ENCODE data around the gene PIGBOS1.
"Not testable (repeated sequence)": the region's sequence is repeated elsewhere in the genome, so short reads cannot be mapped to it uniquely, and the experiment has no call there.

PIGBOS1 gene

DNA sequence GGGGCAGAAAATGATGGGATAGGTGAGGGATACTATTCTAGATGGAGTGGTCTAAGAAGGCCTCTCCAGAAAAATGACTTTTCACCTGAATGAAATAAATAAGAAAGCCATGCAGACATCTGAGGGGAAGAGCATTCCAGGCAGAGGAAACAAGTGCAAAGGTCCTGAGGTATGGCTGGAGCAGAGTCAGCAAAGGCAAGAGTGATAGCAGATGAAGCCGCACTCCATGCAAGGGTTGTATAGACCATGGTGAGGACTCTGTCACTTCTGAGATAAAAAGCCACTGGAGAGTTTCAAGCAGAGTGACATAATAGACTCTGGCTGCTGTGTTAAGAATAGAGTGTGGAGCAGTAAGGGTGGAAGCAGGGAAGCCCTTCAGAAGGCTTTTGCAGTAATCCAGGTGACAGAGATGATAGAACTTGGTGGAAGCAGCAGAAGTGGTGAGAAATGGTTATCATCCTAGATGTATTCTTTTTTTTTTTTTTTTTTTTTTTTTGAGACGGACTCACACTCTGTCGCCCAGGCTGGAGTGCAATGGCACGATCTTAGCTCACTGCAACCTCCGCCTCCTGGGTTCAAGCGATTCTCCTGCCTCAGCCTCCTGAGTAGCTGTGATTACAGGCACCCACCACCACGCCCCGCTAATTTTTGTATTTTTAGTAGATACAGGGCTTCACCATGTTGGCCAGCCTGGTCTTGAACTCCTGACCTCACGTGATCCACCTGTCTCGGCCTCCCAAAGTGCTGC is 32.3 kb downstream of the PIGBOS1 start:
- not testable (repeated sequence) for H3K9ac ChIP-seq (ENCODE audit: low read depth, low read length, poor library complexity); H2BK12ac ChIP-seq (ENCODE audit: low read length); DNase-seq (ENCODE audit: low spot score); H2BK15ac ChIP-seq (ENCODE audit: low read length); H3K4me2 ChIP-seq (ENCODE audit: insufficient read depth, low read length, poor library complexity, severe bottlenecking); H4K91ac ChIP-seq (ENCODE audit: low read depth, low read length, poor library complexity); H2AK5ac ChIP-seq (ENCODE audit: low read depth, low read length); H3K18ac ChIP-seq (ENCODE audit: low read length); H2AFZ ChIP-seq (ENCODE audit: low read length); H3K4ac ChIP-seq (ENCODE audit: low read length); H3K4me1 ChIP-seq (ENCODE audit: control insufficient read depth in 2 of 2, insufficient read depth in 1 of 2, low read depth in 1 of 2, low read length in 2 of 2); H3K23ac ChIP-seq (ENCODE audit: low read depth, low read length, poor library complexity); H3K9me3 ChIP-seq (replicated peaks in 1 of 2; ENCODE audit: control insufficient read depth in 2 of 2, insufficient read depth in 1 of 2, low read depth in 1 of 2, low read length in 2 of 2); H3K27me3 ChIP-seq (ENCODE audit: control insufficient read depth in 3 of 3, insufficient read depth in 3 of 3, low read depth in 1 of 3, low read length in 3 of 3); H3K27ac ChIP-seq (replicated peaks; ENCODE audit: low read length); H3K4me3 ChIP-seq (ENCODE audit: low read length in 2 of 2); H4K8ac ChIP-seq (ENCODE audit: low read depth, low read length); H2BK120ac ChIP-seq (ENCODE audit: low read depth, low read length); H3K79me1 ChIP-seq (ENCODE audit: low read depth, low read length); H3K36me3 ChIP-seq (replicated peaks in 1 of 2; ENCODE audit: control insufficient read depth in 2 of 2, insufficient read depth in 2 of 2, low read length in 2 of 2); H3K14ac ChIP-seq (ENCODE audit: low read length); H2BK5ac ChIP-seq (ENCODE audit: low read length)
- WGBS, 2 donors (ENCODE audit: extremely low coverage in 2 of 2, insufficient read length in 2 of 2, insufficient replicate concordance in 1 of 2), result no CpG with 5 or more reads among the region's 10 CpGs

DNA sequence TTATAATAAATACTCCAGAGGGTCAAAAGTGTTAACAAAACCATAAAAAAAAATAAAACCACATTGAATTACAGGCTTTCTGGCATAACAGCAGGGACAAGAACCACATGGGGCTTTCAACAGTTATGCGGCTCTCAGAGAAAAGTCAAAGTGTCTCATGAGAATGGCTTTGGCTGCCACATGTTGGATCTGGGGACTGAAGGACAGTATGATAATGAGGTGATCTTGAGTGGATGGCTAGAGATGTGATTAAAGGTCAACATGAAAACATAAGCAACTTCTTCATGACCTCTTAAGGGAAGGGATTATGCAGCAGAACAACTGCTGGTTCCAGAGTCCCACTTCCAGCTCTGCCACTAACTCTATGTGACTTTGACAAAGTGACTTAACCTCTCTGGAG is 34.5 kb downstream of the PIGBOS1 start:
- no CpG with 5 or more reads among the region's 1 CpG for WGBS, 2 donors (ENCODE audit: extremely low coverage in 2 of 2, insufficient read length in 2 of 2, insufficient replicate concordance in 1 of 2)
- Histone ChIP-seq H3K27ac (replicated peaks; ENCODE audit: low read length) (no peak overlapping the region), H3K4me1 (ENCODE audit: control insufficient read depth in 2 of 2, insufficient read depth in 1 of 2, low read depth in 1 of 2, low read length in 2 of 2) (peaks cover 3 to 5% of the 10 kb centered on the region in 2 donors)

GRCh38 chr15:55283379-55284147 is 35.4 kb downstream of the PIGBOS1 start:
- Histone ChIP-seq H4K8ac (ENCODE audit: low read depth, low read length) (no peak overlapping the region), H3K4me3 (ENCODE audit: low read length in 2 of 2) (no peak overlapping the region), H3K9ac (ENCODE audit: low read depth, low read length, poor library complexity) (no peak overlapping the region), H4K91ac (ENCODE audit: low read depth, low read length, poor library complexity) (no peak overlapping the region), H3K27me3 (ENCODE audit: control insufficient read depth in 3 of 3, insufficient read depth in 3 of 3, low read depth in 1 of 3, low read length in 3 of 3) (no peaks in the 10 kb centered on the region), H3K4me2 (ENCODE audit: insufficient read depth, low read length, poor library complexity, severe bottlenecking) (no peak overlapping the region), H3K14ac (ENCODE audit: low read length) (no peak overlapping the region), H2BK12ac (ENCODE audit: low read length) (no peak overlapping the region), H2BK15ac (ENCODE audit: low read length) (no peak overlapping the region), H2BK5ac (ENCODE audit: low read length) (no peak overlapping the region), H2AFZ (ENCODE audit: low read length) (no peak overlapping the region), H3K9me3 (replicated peaks in 1 of 2; ENCODE audit: control insufficient read depth in 2 of 2, insufficient read depth in 1 of 2, low read depth in 1 of 2, low read length in 2 of 2) (no peaks in the 10 kb centered on the region), H3K18ac (ENCODE audit: low read length) (no peak overlapping the region), H3K23ac (ENCODE audit: low read depth, low read length, poor library complexity) (no peak overlapping the region), H3K36me3 (replicated peaks in 1 of 2; ENCODE audit: control insufficient read depth in 2 of 2, insufficient read depth in 2 of 2, low read length in 2 of 2) (no peaks in the 10 kb centered on the region), H3K27ac (replicated peaks; ENCODE audit: low read length) (no peak overlapping the region), H2AK5ac (ENCODE audit: low read depth, low read length) (no peak overlapping the region), H3K79me1 (ENCODE audit: low read depth, low read length) (no peaks in the 10 kb centered on the region), H3K4ac (ENCODE audit: low read length) (no peak overlapping the region), H3K4me1 (ENCODE audit: control insufficient read depth in 2 of 2, insufficient read depth in 1 of 2, low read depth in 1 of 2, low read length in 2 of 2) (no peaks in the 10 kb centered on the region), H2BK120ac (ENCODE audit: low read depth, low read length) (no peak overlapping the region)
- no peak for DNase-seq (ENCODE audit: low spot score)
- no CpG with 5 or more reads among the region's 6 CpGs for WGBS, 2 donors (ENCODE audit: extremely low coverage in 2 of 2, insufficient read length in 2 of 2, insufficient replicate concordance in 1 of 2)

More for the DNA sequence above, 34.5 kb downstream of the PIGBOS1 start:
- Histone ChIP-seq H3K79me1 (ENCODE audit: low read depth, low read length) (no peaks in the 10 kb centered on the region), H2AFZ (ENCODE audit: low read length) (no peak overlapping the region), H2AK5ac (ENCODE audit: low read depth, low read length) (no peak overlapping the region), H4K91ac (ENCODE audit: low read depth, low read length, poor library complexity) (no peak overlapping the region), H3K9me3 (replicated peaks in 1 of 2; ENCODE audit: control insufficient read depth in 2 of 2, insufficient read depth in 1 of 2, low read depth in 1 of 2, low read length in 2 of 2) (no peaks in the 10 kb centered on the region), H3K27me3 (ENCODE audit: control insufficient read depth in 3 of 3, insufficient read depth in 3 of 3, low read depth in 1 of 3, low read length in 3 of 3) (no peaks in the 10 kb centered on the region), H3K23ac (ENCODE audit: low read depth, low read length, poor library complexity) (no peak overlapping the region), H3K9ac (ENCODE audit: low read depth, low read length, poor library complexity) (no peak overlapping the region), H2BK5ac (ENCODE audit: low read length) (no peak overlapping the region), H3K4me2 (ENCODE audit: insufficient read depth, low read length, poor library complexity, severe bottlenecking) (no peak overlapping the region), H2BK12ac (ENCODE audit: low read length) (no peak overlapping the region), H3K18ac (ENCODE audit: low read length) (no peak overlapping the region), H2BK15ac (ENCODE audit: low read length) (no peak overlapping the region), H3K14ac (ENCODE audit: low read length) (no peak overlapping the region), H3K36me3 (replicated peaks in 1 of 2; ENCODE audit: control insufficient read depth in 2 of 2, insufficient read depth in 2 of 2, low read length in 2 of 2) (no peaks in the 10 kb centered on the region), H3K4me3 (ENCODE audit: low read length in 2 of 2) (no peak overlapping the region), H2BK120ac (ENCODE audit: low read depth, low read length) (no peak overlapping the region), H3K4ac (ENCODE audit: low read length) (no peak overlapping the region), H4K8ac (ENCODE audit: low read depth, low read length) (no peak overlapping the region)
- no peak for DNase-seq (ENCODE audit: low spot score)

- Histone ChIP-seq H3K18ac (ENCODE audit: low read length) (no peak overlapping the region), H3K4me2 (ENCODE audit: insufficient read depth, low read length, poor library complexity, severe bottlenecking) (no peak overlapping the region), H3K79me1 (ENCODE audit: low read depth, low read length) (no peaks in the 10 kb centered on the region), H4K8ac (ENCODE audit: low read depth, low read length) (no peak overlapping the region), H2BK15ac (ENCODE audit: low read length) (no peak overlapping the region), H2BK12ac (ENCODE audit: low read length) (no peak overlapping the region), H3K23ac (ENCODE audit: low read depth, low read length, poor library complexity) (no peak overlapping the region), H2AFZ (ENCODE audit: low read length) (no peak overlapping the region), H2BK5ac (ENCODE audit: low read length) (no peak overlapping the region), H2AK5ac (ENCODE audit: low read depth, low read length) (no peak overlapping the region), H3K36me3 (replicated peaks in 1 of 2; ENCODE audit: control insufficient read depth in 2 of 2, insufficient read depth in 2 of 2, low read length in 2 of 2) (no peaks in the 10 kb centered on the region), H3K9me3 (replicated peaks in 1 of 2; ENCODE audit: control insufficient read depth in 2 of 2, insufficient read depth in 1 of 2, low read depth in 1 of 2, low read length in 2 of 2) (no peaks in the 10 kb centered on the region), H3K4ac (ENCODE audit: low read length) (no peak overlapping the region), H2BK120ac (ENCODE audit: low read depth, low read length) (no peak overlapping the region), H3K27ac (replicated peaks; ENCODE audit: low read length) (no peak overlapping the region), H3K27me3 (ENCODE audit: control insufficient read depth in 3 of 3, insufficient read depth in 3 of 3, low read depth in 1 of 3, low read length in 3 of 3) (no peaks in the 10 kb centered on the region), H3K4me3 (ENCODE audit: low read length in 2 of 2) (no peak overlapping the region), H3K9ac (ENCODE audit: low read depth, low read length, poor library complexity) (no peak overlapping the region), H3K14ac (ENCODE audit: low read length) (no peak overlapping the region), H3K4me1 (ENCODE audit: control insufficient read depth in 2 of 2, insufficient read depth in 1 of 2, low read depth in 1 of 2, low read length in 2 of 2) (no peaks in the 10 kb centered on the region), H4K91ac (ENCODE audit: low read depth, low read length, poor library complexity) (no peak overlapping the region)
- DNase-seq (ENCODE audit: low spot score), result no peak
- WGBS, 2 donors (ENCODE audit: extremely low coverage in 2 of 2, insufficient read length in 2 of 2, insufficient replicate concordance in 1 of 2), result no CpG with 5 or more reads among the region's 5 CpGs
Measured at GRCh38 chr15:55282284-55282833, 36.6 kb downstream of the PIGBOS1 start.

Measured in neuronal stem cell (in vitro differentiated cells).